Right ventricle myocardium inferior (tissue), 1 donor: ENCODE measurements around the gene MRPS33. TPM values are rescaled to one million over a fixed set of nuclear protein-coding genes. Genes with fewer than 3 reads are reported as not detected.
"Not testable (repeated sequence)": the region's sequence is repeated elsewhere in the genome, so short reads cannot be mapped to it uniquely, and the experiment has no call there.

ENCODE experiments used
- ATAC-seq: fragments of 200-7000 bp; cut with Tn5 transposase; one replicate; pipeline ENCODE4 v1.9.1; 2020; ENCODE audit warnings: mild to moderate bottlenecking, moderate library complexity
- DNase-seq: peaks from one replicate; pipeline ENCODE4 v3.0.0; 2021; ENCODE audit errors: missing footprints
- intact Hi-C: fragments of 100-400 bp; cut with DNase I; formaldehyde crosslinking; loops from one replicate; pipeline ENCODE4 v1.11.0; 2022
- long read RNA-seq: library from polyadenylated mRNA; unstranded; transcript quantifications from one replicate; pipeline ENCODE4 v2.0.0, GENCODE V29; 2021
- total RNA-seq: library from RNA; stranded (reverse); fragmentation: NEBNext Ultra II Directional; extraction: Animal tissue kit (Norgen Biotek cat#: 25700); gene quantifications from one replicate; pipeline ENCODE4 v1.2.1, GENCODE V29; 2021
- donor health status: DM: no; HTN: yes; CAD: no; lungs with severe emphysema.

MRPS33 gene
- 122 TPM for total RNA-seq
- long read RNA-seq, full-length matches to known transcripts, result 41 of 45 reads
- long read RNA-seq, partial matches to known transcripts, result 1 of 45 reads
- long read RNA-seq, other reads (novel, unspliced or antisense), result 3 of 45 reads

GRCh38 chr7:141014524-141015395, at the start of gene MRPS33:
Gene MRPS33, minus strand, starts transcription at chr7:141014952. Its CDS starts 4,319 bp downstream, at chr7:141010633.
- DNase-seq (peak; percentile 96), ATAC-seq (peak; percentile 100)
- intact Hi-C loops, result loop anchor here (5.0 to 10.0 kb wide), 5 partner anchors 92 to 630 kb away; partner anchors contain the start of genes ADCK2 and BRAF

- ATAC-seq (no peak), DNase-seq (no peak)
- intact Hi-C loops, result no loop called here
These were observed 43.0 kb upstream of the MRPS33 start for GRCh38 chr7:141057788-141058187.

- DNase-seq (no peak), ATAC-seq (no peak)
- intact Hi-C loops, result no loop called here
These were observed 40.4 kb upstream of the MRPS33 start for GRCh38 chr7:141055146-141055545.

- intact Hi-C loops, result no loop called here
- no peak for ATAC-seq
These were observed 38.9 kb upstream of the MRPS33 start for GRCh38 chr7:141053626-141054025.

GRCh38 chr7:141045842-141046620, 31.3 kb upstream of the MRPS33 start:
- intact Hi-C loops, result no loop called here
- no peak for DNase-seq
- no peak for ATAC-seq

More at GRCh38 chr7:141053626-141054025, 38.9 kb upstream of the MRPS33 start:
- DNase-seq, result no peak

- ATAC-seq, result no peak
- intact Hi-C loops, result no loop called here
- no peak for DNase-seq
These were observed 30.5 kb upstream of the MRPS33 start for GRCh38 chr7:141045126-141045841.

- intact Hi-C loops, result no loop called here
- ATAC-seq (no peak), DNase-seq (no peak)
These were observed 28.9 kb upstream of the MRPS33 start for GRCh38 chr7:141043616-141044015.

GRCh38 chr7:141042222-141043193, 27.8 kb upstream of the MRPS33 start:
- DNase-seq, result no peak
- intact Hi-C loops, result no loop called here
- no peak for ATAC-seq

- DNase-seq, result no peak
- no peak for ATAC-seq
- intact Hi-C loops, result no loop called here
These were observed 24.6 kb upstream of the MRPS33 start for GRCh38 chr7:141039376-141039775.

GRCh38 chr7:141038100-141038499, 23.3 kb upstream of the MRPS33 start:
- intact Hi-C loops, ATAC-seq, DNase-seq: not testable (repeated sequence)

- DNase-seq, ATAC-seq, intact Hi-C loops: not testable (repeated sequence)
These were observed 18.0 kb upstream of the MRPS33 start for GRCh38 chr7:141032539-141033323.

GRCh38 chr7:141028767-141029166, 14.0 kb upstream of the MRPS33 start:
- intact Hi-C loops, result no loop called here
- DNase-seq, result no peak

GRCh38 chr7:141027043-141027442, 12.3 kb upstream of the MRPS33 start:
- ATAC-seq (no peak), DNase-seq (no peak)
- intact Hi-C loops, result no loop called here

More at GRCh38 chr7:141028767-141029166, 14.0 kb upstream of the MRPS33 start:
- ATAC-seq, result no peak

- ATAC-seq (no peak), DNase-seq (no peak)
- intact Hi-C loops, result no loop called here
These were observed 9.9 kb upstream of the MRPS33 start for GRCh38 chr7:141024668-141025067.

GRCh38 chr7:141023295-141023694, 8.5 kb upstream of the MRPS33 start:
- intact Hi-C loops, result no loop called here
- no peak for ATAC-seq
- DNase-seq, result no peak

GRCh38 chr7:141017555-141017954, 2.8 kb upstream of the MRPS33 start:
- intact Hi-C loops, result loop anchor here (10.0 kb wide), 3 partner anchors 217 to 627 kb away; no protein-coding TSS in a partner anchor
- DNase-seq (no peak), ATAC-seq (no peak)

GRCh38 chr7:141016349-141016748, 1.6 kb upstream of the MRPS33 start:
- DNase-seq (no peak), ATAC-seq (no peak)
- intact Hi-C loops, result loop anchor here (10.0 kb wide), 3 partner anchors 218 to 628 kb away; no protein-coding TSS in a partner anchor
